GM12801 (cell line): ENCODE results near the gene TMEM272.

ENCODE experiments used
- TF ChIP-seq, protein P1 (sequence below): IDR thresholded peaks from one replicate; pipeline ENCODE4 v1.5.1; 2011; ENCODE audit warnings: control low read depth; ENCODE audit not compliant: insufficient read length; ENCODE audit errors: extremely low read depth

Gene TMEM272

GRCh38 chr13:51782026-51782710 lies 62.8 kb downstream of the TMEM272 start:
- TF ChIP-seq, protein P1, sequence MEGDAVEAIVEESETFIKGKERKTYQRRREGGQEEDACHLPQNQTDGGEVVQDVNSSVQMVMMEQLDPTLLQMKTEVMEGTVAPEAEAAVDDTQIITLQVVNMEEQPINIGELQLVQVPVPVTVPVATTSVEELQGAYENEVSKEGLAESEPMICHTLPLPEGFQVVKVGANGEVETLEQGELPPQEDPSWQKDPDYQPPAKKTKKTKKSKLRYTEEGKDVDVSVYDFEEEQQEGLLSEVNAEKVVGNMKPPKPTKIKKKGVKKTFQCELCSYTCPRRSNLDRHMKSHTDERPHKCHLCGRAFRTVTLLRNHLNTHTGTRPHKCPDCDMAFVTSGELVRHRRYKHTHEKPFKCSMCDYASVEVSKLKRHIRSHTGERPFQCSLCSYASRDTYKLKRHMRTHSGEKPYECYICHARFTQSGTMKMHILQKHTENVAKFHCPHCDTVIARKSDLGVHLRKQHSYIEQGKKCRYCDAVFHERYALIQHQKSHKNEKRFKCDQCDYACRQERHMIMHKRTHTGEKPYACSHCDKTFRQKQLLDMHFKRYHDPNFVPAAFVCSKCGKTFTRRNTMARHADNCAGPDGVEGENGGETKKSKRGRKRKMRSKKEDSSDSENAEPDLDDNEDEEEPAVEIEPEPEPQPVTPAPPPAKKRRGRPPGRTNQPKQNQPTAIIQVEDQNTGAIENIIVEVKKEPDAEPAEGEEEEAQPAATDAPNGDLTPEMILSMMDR, result no peak

- TF ChIP-seq, protein P1, result no peak
These were observed 63.5 kb downstream of the TMEM272 start for GRCh38 chr13:51781246-51782022.

GRCh38 chr13:51780099-51780498 lies 64.9 kb downstream of the TMEM272 start:
- TF ChIP-seq, protein P1, result no peak

GRCh38 chr13:51778392-51778791 lies 66.6 kb downstream of the TMEM272 start:
- TF ChIP-seq, protein P1, result no peak

DNA sequence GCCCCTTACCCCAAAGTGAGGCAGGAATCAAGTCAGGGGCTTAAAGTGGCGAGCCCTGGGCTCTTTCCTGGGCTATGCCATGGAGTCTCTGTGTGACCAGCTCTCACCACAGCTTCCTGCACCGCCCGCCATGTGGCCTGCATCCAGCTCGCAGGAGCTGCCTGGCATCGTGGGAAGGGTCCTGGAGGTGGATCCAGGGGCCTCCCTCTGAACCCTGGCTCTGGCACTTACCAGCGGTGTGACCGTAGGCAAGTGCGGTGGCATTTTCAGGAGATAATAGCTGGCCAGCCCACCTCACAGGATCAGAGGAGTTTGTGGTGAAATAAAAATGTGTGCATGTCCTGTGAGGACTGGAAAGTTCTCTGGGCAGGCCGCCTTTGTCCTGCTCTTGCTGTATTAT lies 67.1 kb downstream of the TMEM272 start:
- TF ChIP-seq, protein P1, result no peak

- TF ChIP-seq, protein P1, result no peak
These were observed 68.8 kb downstream of the TMEM272 start for GRCh38 chr13:51776179-51776578.

- TF ChIP-seq, protein P1, result no peak
These were observed 71.5 kb downstream of the TMEM272 start for GRCh38 chr13:51773515-51773914.
